Mucosa of rectum (tissue), 2 donors: Measurements from ENCODE around the gene SERPIND1.
"Not testable (repeated sequence)": the region's sequence is repeated elsewhere in the genome, so short reads cannot be mapped to it uniquely, and the experiment has no call there.

ENCODE experiments used
- H3K27ac ChIP-seq, 2 donors: one replicate each; pipeline ENCODE4 v1.7.0; 2013; ENCODE audit warnings: inconsistent platforms in 2 of 2, low read depth in 2 of 2, low read length in 2 of 2
- H3K27me3 ChIP-seq, 2 donors: one replicate each; pipeline ENCODE4 v1.7.0; 2013; ENCODE audit warnings: low read length in 2 of 2; ENCODE audit not compliant: control insufficient read depth in 2 of 2, insufficient read depth in 2 of 2
- H3K36me3 ChIP-seq, 2 donors: one replicate each; pipeline ENCODE4 v1.7.0; 2013; ENCODE audit warnings: low read length in 2 of 2; ENCODE audit not compliant: control insufficient read depth in 2 of 2, insufficient read depth in 2 of 2
- H3K4me1 ChIP-seq, 2 donors: one replicate each; pipeline ENCODE4 v1.7.0; 2013; ENCODE audit warnings: low read length in 2 of 2, mild to moderate bottlenecking in 1 of 2; ENCODE audit not compliant: control insufficient read depth in 2 of 2, insufficient read depth in 2 of 2
- H3K4me3 ChIP-seq, 2 donors: one replicate each; pipeline ENCODE4 v1.7.0; 2013; ENCODE audit warnings: low read length in 2 of 2
- H3K9ac ChIP-seq, 2 donors: one replicate each; pipeline ENCODE4 v1.7.0; 2013; ENCODE audit warnings: low read length in 2 of 2, low read depth in 1 of 2, mild to moderate bottlenecking in 1 of 2
- H3K9me3 ChIP-seq, 2 donors: one replicate each; pipeline ENCODE4 v1.7.0; 2013; ENCODE audit warnings: low read length in 2 of 2; ENCODE audit not compliant: control insufficient read depth in 2 of 2
- donor health status: healthy.
- donor health status: Normal muscosa, but diverticular disease.

Gene SERPIND1

GRCh38 chr22:20761536-20761935 lies 12.4 kb upstream of the SERPIND1 start:
- no peak overlapping the region for H3K4me3 ChIP-seq
- no peaks in the 10 kb centered on the region for H3K27me3 ChIP-seq
- H3K27ac ChIP-seq: no peak overlapping the region
- H3K9me3 ChIP-seq: no peaks in the 10 kb centered on the region
- H3K4me1 ChIP-seq: no peaks in the 10 kb centered on the region
- peaks cover 34 to 47% of the 10 kb centered on the region in 2 donors for H3K36me3 ChIP-seq
- H3K9ac ChIP-seq: no peak overlapping the region

DNA sequence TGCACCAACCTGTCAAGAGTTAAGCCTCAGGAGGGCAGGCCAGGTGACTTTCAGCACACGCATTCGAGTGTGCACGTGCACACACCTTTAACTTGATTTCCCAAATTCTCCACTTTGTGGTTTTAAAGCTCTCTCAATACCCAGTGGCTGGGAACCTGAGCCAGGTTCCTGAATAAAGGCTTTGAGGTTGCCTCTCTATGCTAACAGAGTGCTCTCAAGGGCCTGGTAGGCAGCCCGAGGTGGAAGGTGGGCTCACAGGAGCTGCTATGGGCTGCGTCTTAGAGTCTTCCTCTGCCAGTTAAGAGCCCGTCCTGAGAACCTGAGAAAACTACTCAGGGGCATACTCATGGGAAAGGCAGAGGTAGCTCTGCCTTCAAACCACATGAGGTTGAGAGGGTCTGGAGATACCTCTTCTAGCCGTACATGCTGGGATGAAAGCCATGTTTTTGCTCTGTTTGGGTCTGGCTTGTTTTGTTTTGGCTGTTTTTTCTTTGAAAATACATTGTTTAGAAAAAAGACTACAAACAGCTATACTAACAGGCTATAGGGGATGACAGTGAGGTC lies 11.6 kb upstream of the SERPIND1 start:
- Histone ChIP-seq H3K27me3 (no peaks in the 10 kb centered on the region), H3K36me3 (peaks cover 34 to 47% of the 10 kb centered on the region in 2 donors), H3K27ac (no peak overlapping the region), H3K9me3 (no peaks in the 10 kb centered on the region), H3K4me1 (no peaks in the 10 kb centered on the region), H3K9ac (no peak overlapping the region), H3K4me3 (no peak overlapping the region)

DNA sequence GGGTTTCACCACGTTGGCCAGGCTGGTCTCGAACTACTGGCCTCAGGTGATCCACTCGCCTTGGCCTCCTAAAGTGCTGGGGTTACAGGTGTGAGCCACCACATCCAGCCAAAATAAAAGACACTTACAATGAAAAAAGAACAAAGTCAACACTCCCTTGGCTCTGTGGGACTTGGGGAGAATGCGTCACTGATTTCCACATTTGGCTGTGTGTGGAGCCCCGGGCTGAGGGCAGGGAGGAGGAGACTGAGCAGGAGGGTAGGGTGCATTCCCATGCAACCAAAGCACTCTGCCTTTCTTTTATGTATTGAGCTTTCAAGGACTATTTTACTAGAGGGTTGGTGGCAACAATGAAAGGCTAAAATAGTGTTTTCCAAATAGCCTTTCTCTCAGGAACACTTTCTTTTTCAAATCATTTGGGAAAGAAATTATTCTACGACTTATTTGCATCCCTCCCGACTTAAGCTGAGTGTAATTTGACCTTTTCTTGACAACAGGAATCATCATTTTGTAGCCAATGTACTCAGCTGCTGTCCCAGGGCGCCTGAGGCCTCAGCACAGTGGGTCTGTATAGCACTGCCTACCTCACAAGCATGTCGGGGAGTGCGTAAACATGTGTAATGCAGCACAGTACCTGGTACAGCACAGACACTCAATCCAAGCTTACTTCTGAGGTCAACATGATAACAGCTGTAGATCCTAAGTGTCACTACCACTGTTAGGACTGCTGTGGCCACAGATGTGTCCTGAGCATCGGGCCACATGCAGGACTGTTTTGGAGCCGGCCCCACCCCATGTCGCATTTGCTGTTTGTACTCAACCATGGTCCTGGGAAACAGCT lies 10.1 kb upstream of the SERPIND1 start:
- Histone ChIP-seq H3K36me3 (peaks cover 31 to 45% of the 10 kb centered on the region in 2 donors), H3K9me3 (no peaks in the 10 kb centered on the region)

GRCh38 chr22:20764471-20764720 lies 9.5 kb upstream of the SERPIND1 start:
- no peak overlapping the region for H3K27ac ChIP-seq
- H3K9ac ChIP-seq: no peak overlapping the region
- peaks cover 31 to 45% of the 10 kb centered on the region in 2 donors for H3K36me3 ChIP-seq
- no peaks in the 10 kb centered on the region for H3K9me3 ChIP-seq
- H3K4me3 ChIP-seq: no peak overlapping the region
- no peaks in the 10 kb centered on the region for H3K4me1 ChIP-seq
- no peaks in the 10 kb centered on the region for H3K27me3 ChIP-seq

More for the DNA sequence above, 10.1 kb upstream of the SERPIND1 start:
- H3K27me3 ChIP-seq: no peaks in the 10 kb centered on the region
- H3K9ac ChIP-seq: no peak overlapping the region
- no peaks in the 10 kb centered on the region for H3K4me1 ChIP-seq
- no peak overlapping the region for H3K27ac ChIP-seq
- H3K4me3 ChIP-seq: no peak overlapping the region

GRCh38 chr22:20764729-20765128 lies 9.2 kb upstream of the SERPIND1 start:
- Histone ChIP-seq H3K36me3 (peaks cover 31 to 45% of the 10 kb centered on the region in 2 donors), H3K4me3 (no peak overlapping the region)

DNA sequence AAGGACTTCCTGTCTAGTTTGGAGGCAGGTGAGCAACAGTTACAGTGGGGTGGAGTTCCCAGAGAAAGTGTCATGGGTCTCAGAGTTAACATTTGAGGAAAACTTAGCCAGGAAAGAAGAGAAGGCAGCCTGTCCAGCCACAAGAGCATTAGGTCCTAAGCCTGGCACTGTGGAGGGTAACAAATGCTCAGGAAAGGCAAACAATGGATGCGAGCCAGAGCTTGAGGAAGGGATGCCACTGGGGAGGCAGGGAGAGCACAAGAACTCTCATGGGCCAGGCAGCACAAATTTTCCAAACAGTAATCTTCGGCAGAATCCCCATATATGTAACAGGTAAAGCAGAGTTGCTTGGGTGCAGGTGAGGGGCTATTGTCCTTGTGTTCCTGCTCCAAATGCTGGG lies 8.0 kb upstream of the SERPIND1 start:
- Histone ChIP-seq H3K36me3 (peaks cover 24 to 39% of the 10 kb centered on the region in 2 donors), H3K9ac (no peak overlapping the region), H3K4me1 (no peaks in the 10 kb centered on the region), H3K27ac (no peak overlapping the region), H3K9me3 (no peaks in the 10 kb centered on the region), H3K4me3 (no peak overlapping the region), H3K27me3 (no peaks in the 10 kb centered on the region)

More at GRCh38 chr22:20764729-20765128, 9.2 kb upstream of the SERPIND1 start:
- Histone ChIP-seq H3K9me3 (no peaks in the 10 kb centered on the region), H3K9ac (no peak overlapping the region), H3K27ac (no peak overlapping the region), H3K4me1 (no peaks in the 10 kb centered on the region), H3K27me3 (no peaks in the 10 kb centered on the region)

DNA sequence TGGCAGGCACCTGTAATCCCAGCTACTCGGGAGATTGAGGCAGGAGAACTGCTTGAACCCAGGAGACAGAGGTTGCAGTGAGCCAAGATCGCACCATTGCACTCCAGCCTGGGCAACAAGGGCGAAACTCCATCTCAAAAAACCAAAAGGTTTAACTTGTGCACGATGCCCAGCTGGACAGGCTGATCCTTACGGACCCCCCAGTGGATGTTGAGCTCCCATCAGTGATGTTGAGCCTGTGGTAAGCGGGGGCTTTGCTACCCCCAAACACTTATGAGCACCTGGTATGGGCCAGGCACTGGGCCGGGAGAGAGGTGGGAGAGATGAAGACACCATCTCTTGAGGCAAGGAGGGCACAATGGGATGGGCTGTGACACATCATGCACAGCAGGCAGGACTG lies 7.4 kb upstream of the SERPIND1 start:
- Histone ChIP-seq H3K4me1 (no peaks in the 10 kb centered on the region), H3K9me3 (no peaks in the 10 kb centered on the region), H3K36me3 (peaks cover 24 to 34% of the 10 kb centered on the region in 2 donors), H3K27ac (no peak overlapping the region), H3K9ac (no peak overlapping the region), H3K4me3 (no peak overlapping the region), H3K27me3 (no peaks in the 10 kb centered on the region)

GRCh38 chr22:20769496-20769826 lies 4.5 kb upstream of the SERPIND1 start:
- H3K27ac ChIP-seq, H3K9me3 ChIP-seq, H3K9ac ChIP-seq, H3K4me1 ChIP-seq, H3K27me3 ChIP-seq, H3K4me3 ChIP-seq: not testable (repeated sequence)
- peaks cover 10 to 20% of the 10 kb centered on the region in 2 donors for H3K36me3 ChIP-seq

DNA sequence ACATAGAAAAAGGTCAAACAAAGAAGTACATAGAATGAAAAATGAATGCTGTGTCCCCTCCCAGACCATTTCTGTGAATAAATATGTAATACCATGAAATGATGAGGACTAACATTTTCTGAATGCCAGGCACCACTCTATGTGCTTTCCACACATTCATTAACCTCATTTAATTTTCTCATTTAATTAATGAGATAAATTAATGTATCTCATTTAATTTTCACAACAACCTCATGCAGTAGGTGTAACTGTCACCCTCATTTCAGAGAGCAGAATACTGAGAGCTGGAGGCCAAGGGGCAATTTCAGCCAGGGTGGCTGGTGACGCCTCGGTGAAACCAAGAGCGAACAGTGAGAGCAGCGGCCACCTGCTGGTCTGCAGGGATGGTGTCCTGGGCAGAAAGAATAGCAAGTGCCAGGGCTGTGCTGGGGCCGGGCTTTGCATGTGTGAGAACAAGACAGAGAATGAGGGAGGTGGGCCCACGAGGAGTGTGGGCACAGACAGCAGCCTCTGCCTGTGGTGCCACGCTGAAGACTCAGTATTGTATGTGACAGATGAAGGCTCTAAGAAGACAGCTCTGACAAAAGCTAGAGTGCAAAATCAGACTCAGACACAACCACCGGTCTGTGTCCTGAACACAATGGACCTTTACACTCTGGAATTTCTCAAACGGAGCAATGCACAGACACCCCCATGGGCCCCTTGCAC lies 1.8 kb upstream of the SERPIND1 start:
- H3K9ac ChIP-seq: no peak overlapping the region
- H3K4me1 ChIP-seq: no peaks in the 10 kb centered on the region
- no peaks in the 10 kb centered on the region for H3K9me3 ChIP-seq
- H3K27me3 ChIP-seq: no peaks in the 10 kb centered on the region
- no peak overlapping the region for H3K4me3 ChIP-seq
- no peak overlapping the region for H3K27ac ChIP-seq
- H3K36me3 ChIP-seq: peaks cover 0 to 7% of the 10 kb centered on the region in 2 donors

GRCh38 chr22:20774882-20775281 lies 969 bp downstream of the SERPIND1 start:
- Histone ChIP-seq H3K4me3 (no peak overlapping the region), H3K27me3 (no peaks in the 10 kb centered on the region), H3K9ac (no peak overlapping the region), H3K9me3 (no peaks in the 10 kb centered on the region), H3K4me1 (peaks cover 5 to 7% of the 10 kb centered on the region in 2 donors), H3K36me3 (peaks cover 2 to 18% of the 10 kb centered on the region in 2 donors), H3K27ac (no peak overlapping the region)
